ENCODE measurements around the gene GPHN.

- TF ChIP-seq, protein P1, sequence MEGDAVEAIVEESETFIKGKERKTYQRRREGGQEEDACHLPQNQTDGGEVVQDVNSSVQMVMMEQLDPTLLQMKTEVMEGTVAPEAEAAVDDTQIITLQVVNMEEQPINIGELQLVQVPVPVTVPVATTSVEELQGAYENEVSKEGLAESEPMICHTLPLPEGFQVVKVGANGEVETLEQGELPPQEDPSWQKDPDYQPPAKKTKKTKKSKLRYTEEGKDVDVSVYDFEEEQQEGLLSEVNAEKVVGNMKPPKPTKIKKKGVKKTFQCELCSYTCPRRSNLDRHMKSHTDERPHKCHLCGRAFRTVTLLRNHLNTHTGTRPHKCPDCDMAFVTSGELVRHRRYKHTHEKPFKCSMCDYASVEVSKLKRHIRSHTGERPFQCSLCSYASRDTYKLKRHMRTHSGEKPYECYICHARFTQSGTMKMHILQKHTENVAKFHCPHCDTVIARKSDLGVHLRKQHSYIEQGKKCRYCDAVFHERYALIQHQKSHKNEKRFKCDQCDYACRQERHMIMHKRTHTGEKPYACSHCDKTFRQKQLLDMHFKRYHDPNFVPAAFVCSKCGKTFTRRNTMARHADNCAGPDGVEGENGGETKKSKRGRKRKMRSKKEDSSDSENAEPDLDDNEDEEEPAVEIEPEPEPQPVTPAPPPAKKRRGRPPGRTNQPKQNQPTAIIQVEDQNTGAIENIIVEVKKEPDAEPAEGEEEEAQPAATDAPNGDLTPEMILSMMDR (IDR thresholded peaks at IDR 0.05; ENCODE audit: low read depth, low read length), result no peak
- TF ChIP-seq POLR2A (IDR thresholded peaks at IDR 0.05; ENCODE audit: extremely low read depth, insufficient read length) (no peak), MYC (IDR thresholded peaks at IDR 0.05; ENCODE audit: low read depth, low read length) (no peak)
Observed at GRCh38 chr14:66641861-66642635, 134.1 kb downstream of the GPHN start.
